HG03565 (cell line): Measurements from ENCODE around the gene TRAPPC3L.

Experiments used
- ATAC-seq: cut with Tn5 transposase; IDR thresholded peaks from one replicate; pipeline ENCODE4 v1.9.1; 2021; ENCODE audit warnings: mild to moderate bottlenecking, moderate library complexity; ENCODE audit not compliant: unreplicated experiment

TRAPPC3L gene

DNA sequence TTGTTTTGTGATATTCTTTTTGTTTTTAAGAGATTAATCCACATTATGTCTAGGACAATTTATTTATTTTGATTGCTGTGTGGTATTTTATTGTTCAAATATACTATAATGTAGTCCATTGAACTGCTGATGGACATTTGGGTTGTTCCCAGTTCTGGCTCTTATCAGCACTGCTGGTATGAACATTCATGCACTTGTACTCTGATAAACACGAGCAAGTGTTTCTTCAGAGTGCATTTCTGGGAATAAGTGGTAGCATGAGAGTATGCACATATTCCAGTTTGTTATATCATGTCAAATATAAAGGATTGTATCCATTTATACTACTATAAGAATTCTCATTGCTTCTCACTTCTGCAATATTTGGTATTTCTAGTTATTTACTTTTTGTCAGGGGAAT, 77.2 kb downstream of the TRAPPC3L start:
- no peak for ATAC-seq

DNA sequence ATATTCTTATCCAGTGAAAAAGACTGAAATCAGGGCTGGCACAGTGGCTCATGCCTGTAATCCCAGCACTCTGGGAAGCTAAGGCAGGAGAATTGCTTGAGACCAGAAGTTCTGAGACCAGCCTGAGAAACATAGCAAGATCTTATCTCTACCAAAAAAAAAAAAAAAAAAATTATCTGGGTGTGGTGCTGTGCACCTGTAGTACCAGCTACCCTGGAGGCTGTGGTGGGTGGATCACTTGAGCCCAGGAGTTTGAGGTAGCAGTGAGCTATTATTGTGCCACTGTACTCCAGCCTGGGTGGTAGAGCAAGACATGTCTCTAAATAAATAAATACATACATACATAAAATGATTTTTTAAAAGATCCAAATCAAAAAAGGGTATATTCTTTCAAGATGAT, 78.0 kb downstream of the TRAPPC3L start:
- ATAC-seq = no peak

DNA sequence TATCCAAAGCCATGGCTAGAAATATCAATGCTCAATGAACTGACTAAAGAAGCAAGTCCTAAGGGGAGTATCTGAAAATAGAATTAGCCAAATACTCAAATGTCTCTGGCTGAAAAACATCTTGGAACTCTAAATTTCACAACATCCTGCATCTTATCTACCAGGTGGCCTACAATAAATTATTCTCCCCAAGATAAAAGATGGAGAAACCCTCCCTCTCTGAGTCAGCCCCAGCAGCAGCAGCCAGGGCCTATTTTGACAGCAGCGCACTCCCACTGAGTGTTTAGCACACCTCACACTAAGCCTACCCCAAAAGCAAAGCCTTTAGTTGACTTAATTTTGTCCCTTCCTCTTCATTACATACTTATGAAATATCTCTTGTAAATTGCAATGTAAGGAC, 78.4 kb downstream of the TRAPPC3L start:
- no peak for ATAC-seq

- no peak for ATAC-seq
Observed at GRCh38 chr6:116465246-116465645, 80.2 kb downstream of the TRAPPC3L start.

DNA sequence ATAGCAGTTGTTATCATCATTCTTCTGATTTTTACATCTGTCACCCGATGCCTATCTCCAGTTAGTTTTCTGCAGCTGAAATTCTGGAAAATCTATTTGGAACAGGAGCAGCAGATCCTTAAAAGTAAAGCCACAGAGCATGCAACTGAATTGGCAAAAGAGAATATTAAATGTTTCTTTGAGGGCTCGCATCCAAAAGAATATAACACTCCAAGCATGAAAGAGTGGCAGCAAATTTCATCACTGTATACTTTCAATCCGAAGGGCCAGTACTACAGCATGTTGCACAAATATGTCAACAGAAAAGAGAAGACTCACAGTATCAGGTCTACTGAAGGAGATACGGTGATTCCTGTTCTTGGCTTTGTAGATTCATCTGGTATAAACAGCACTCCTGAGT, 82.2 kb downstream of the TRAPPC3L start:
- ATAC-seq = no peak

GRCh38 chr6:116461932-116462885, 83.3 kb downstream of the TRAPPC3L start:
- ATAC-seq = peak; percentile 88

DNA sequence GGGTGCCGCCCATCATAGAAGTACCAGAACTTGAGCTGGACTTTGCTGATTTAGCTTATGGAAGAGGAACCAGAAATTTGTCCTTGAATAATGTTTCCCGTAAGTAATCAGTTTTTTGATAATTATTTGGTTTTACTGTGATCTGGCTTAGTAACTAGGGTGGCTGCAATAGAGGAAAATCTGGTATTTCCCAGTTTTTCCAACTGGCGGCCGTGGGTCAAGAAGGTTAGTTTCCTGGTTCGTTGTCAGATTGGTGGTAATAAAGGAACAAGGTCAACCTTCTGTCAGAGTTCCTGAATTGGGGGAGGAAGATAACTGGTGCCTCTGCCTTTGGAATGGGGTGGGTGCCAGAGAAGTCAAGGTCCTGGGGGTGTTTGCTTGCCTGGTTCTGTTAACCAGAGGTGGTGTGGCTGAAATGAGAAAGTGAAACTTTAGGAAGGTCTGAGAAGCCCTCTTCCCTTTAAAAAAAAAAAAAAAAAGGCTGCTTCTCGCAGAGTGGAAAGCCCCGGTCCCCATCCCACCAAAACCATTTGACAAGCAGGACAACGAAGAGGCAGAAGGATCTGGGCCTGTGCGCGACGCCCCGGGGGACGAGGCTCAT, 84.1 kb downstream of the TRAPPC3L start, which contains the start of gene CALHM6:
CALHM6 (plus strand) TSS at position 45 of the 601 bp plus-strand sequence; CDS start at position 600, 555 bp downstream.
- no peak for ATAC-seq

GRCh38 chr6:116459927-116460326, 85.6 kb downstream of the TRAPPC3L start:
- ATAC-seq = no peak

GRCh38 chr6:116458264-116458663, 87.2 kb downstream of the TRAPPC3L start:
- no peak for ATAC-seq

GRCh38 chr6:116456927-116457326, 88.6 kb downstream of the TRAPPC3L start:
- ATAC-seq = no peak

- ATAC-seq = no peak
Observed at GRCh38 chr6:116456106-116456505, 89.4 kb downstream of the TRAPPC3L start.

- ATAC-seq = no peak
Observed at GRCh38 chr6:116452531-116452930, 93.0 kb downstream of the TRAPPC3L start.

DNA sequence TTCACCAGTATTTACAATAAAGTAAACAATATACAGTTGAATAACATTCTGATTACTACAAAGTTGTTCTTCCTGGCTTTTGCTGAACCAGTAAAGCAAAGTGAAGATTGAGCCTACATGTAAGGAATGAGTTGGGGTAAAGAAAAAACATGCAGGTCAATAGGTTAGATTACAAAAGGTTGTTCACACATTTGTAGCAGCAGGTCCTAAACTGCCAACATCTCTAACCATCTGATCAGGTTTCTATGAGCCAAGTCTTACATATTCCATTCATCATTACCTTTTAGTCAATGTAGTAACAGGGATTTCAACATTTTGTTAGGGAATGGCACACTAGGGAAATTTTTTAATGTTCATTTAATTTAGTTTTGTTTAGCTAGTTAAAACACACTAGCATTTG, 93.6 kb downstream of the TRAPPC3L start:
- ATAC-seq = no peak

GRCh38 chr6:116450769-116451740, 94.4 kb downstream of the TRAPPC3L start:
- peak; percentile 75 for ATAC-seq

DNA sequence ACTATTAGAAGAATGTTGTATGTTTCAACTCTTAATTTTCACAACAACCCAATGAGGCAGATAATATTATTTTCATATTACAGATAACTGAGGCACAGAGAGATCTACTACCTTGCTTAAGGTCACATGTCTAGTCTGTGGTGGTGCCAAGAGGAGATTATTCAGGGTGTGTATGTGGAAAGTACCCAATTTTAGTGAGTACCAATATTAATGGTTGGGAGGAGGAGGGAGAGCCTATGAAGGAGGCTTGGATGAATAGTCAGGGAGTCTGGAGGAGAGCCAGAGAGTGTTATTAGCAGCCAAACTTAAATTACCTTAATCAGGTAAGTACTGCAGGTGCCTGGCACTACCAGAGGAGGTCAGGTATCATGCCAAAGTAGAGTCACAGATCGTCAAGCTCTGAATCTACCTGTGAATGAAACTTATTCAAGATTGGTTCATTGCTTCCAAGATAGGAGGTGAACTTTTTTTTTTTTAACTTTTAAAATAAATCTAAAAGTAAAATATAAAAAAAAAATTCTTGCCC, 95.2 kb downstream of the TRAPPC3L start:
- no peak for ATAC-seq

GRCh38 chr6:116449565-116449964, 95.9 kb downstream of the TRAPPC3L start:
- ATAC-seq = no peak

GRCh38 chr6:116447496-116448011, 97.9 kb downstream of the TRAPPC3L start:
- ATAC-seq = no peak

- ATAC-seq = no peak
Observed at GRCh38 chr6:116447052-116447451, 98.4 kb downstream of the TRAPPC3L start.

GRCh38 chr6:116446399-116446798, 99.1 kb downstream of the TRAPPC3L start:
- ATAC-seq = no peak

DNA sequence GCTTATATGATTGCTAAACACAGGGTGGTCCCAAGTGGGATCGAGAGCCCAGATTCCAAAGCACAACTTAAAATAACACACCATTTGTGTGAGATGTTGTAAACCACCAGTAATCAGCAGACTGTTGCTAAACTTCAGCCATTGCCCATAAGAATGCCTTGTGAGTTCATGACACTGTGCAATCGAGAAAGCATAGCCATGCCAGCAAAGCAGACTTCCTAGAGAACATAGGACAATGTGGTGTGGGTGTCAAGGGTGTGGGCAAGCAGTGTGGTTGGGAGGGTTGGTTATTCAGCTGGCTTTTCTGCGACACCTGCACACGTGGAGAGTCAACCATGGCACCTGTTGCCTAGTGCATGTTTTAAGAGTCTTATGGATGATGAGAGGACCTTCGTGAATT, 100.4 kb downstream of the TRAPPC3L start:
- no peak for ATAC-seq
